K562 treated with DMSO at 1 percent for 48 hours (cell line): ENCODE data around the gene QARS1. TPM values are rescaled to one million over a fixed set of nuclear protein-coding genes. Genes with fewer than 3 reads are reported as not detected.

Experiments
- total RNA-seq: library from RNA; unstranded; fragments of 300-600 nt; gene quantifications from 2 replicates; pipeline ENCODE4 v1.2.3, GENCODE V29; 2022; ENCODE audit warnings: low replicate concordance; ENCODE audit errors: extremely low read depth

The QARS1 gene
- not detected in 2 replicates for total RNA-seq

DNA sequence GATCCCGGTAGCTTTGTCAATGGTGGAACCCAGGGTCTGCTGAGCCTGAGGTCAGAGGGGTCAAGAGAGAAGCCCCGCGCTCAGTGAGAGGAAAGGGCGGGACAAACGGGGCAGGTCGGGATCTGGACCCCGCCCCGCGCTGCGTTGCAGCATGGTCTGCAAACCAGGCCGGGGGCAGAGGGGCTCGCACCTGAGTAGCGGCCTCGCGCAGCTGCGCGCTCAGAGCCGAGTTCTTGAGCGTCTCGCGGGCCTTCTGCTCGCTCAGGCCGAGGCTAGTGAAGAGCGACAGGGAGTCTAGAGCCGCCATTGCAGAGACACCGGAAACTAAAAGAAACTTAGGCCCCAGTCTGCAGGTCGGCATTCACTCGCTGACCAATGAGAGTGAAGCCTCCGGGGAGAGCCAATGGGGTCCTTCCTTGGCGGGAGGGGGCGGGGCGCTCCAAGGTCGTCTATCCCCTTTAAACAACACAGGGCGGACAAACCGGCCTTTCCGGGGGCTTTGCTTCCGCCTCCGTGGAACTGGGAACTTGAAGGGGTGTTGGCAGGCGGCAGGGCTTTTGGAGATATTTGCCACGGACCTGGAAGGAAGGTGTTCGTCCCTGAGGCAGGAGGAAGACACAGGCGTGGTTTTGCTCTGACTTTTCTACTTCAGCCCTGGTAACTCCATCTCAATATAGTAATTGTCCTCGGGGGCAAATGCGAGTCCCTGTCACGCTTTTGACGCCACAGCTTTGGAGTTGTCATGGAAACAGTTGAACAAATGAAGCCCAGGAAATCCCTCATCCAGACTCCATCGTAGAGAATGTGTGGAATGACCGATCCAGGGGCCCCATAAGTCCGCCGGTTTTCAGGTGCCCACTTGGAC lies at the start of gene QARS1:
Gene QARS1 (minus strand): TSS at position 331 of the 865 bp plus-strand sequence. CDS start 24 bp downstream, at position 307.

DNA sequence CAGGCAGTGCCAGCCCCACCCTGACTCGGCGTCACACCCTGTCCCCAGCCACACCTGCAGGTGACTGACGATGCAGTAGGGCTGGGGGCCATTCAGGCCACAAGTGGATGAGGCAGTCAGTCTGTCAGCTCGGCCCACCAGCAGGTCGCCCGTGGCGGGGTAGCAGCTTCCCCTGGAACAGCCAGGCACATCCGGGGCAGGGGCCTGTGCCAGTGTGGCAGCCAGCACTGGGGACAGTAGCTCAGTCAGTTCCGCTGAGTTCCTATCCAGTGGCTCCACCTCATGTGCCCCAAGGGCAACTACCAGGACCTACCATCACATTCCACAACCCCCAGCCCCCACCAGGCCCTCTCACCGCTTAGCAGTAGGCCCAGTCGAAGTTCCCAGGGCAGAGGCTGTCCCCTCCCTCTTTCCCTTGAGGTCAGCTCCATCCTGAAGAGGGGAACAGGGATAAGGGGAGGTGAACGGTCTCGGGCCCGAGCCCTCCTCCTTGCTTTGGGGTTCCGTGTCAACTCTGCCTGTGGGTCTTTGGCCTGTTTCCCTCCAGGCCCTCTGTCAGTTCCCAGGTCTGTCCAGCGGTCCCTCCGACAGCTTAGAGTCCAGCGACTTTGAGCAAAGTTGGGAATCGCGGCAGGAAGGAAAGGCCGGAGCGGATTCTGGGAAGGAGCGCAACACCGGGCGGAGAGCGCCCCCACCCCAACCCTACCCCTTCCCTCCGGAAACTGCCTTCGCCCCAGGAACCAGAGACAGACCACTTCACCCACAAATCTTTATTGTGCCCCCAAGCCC lies 28.1 kb upstream of the QARS1 start, which contains the start of gene LAMB2:
Gene LAMB2 (minus strand): TSS at position 614 of the 789 bp plus-strand sequence. CDS start 183 bp downstream, at position 431.

DNA sequence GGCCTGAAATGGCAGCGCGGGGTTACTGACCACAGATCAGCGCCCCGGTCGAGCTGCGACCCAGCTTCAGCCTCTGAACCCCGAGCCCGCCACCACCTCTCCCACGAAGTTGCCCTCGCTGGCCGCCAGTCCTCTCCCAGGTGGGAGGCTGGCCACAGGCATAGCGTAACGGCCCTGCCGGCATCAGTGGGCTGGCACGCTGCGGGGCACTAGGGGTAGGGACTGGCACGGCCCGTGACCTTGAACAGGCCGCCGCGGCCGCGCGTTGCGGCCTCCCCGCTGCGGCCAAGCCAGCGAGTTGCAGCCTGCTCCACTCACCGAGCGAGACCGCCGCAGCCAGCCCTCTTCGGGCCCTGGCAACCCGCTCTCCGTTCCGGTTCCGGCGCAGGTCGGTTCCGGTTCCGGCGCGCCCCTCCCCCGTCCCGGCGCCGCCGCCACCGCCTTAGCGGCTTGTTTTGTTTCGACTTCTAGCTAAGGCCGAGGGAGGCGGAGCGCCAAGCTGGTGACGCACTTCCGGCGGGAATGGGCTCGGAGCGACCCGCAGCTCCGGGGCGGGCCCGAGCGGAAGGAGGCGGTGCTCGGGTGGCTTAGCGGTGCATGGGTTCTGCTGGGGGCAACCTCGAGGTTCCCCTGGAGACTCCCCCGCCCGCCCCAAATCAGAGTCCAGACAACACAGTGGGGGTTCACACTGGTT lies 16.0 kb upstream of the QARS1 start, which contains the start of gene USP19:
Gene USP19 (minus strand): TSS at position 386 of the 694 bp plus-strand sequence. CDS start 1,678 bp downstream, outside the sequence.

DNA sequence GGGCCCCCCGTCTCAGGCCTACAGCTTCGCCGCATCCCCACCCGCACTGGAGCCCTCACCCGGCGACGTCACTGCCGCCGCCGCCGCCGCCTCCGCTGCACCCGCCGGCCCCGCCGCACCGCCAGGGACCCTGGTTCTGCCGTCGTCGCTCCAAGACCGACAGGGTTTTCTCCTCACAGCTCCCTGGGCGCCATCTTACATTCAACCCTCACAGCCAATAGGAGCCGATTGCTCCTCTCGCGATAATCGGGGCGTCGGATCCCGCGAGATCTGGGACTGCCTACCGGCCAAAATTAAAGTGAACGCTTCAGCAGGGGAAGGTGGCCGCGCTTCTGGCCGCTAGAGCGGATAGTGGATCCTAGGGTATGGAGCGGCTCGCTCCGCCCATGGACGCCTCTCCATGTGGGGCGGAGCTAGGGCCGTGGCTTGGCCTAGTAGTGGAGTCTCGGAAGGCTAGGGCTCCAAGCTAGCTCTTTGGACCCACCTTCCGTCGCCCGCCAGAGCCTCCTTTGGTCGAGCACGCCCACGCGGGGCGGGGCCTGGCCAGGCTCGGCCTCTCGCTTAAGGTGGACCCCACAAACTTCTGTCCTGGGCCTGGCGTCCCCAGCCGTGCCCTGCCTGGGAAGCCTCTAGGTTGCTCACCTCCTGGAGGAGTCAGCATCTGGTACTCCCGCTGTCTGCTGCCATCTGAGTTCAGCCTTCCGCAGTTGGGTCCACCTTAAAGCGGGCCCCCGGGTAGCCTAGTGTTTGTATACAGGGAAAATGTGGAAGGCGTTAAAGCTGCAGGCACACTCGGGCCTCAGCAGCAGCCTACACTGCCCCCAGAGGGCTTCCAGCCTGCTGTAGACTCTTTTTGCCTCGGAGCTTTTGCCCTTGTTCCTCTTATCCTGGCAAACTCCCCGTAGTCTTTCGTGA lies 10.4 kb downstream of the QARS1 start, which contains the start of gene QRICH1:
Gene QRICH1 (minus strand): TSS at position 219 of the 915 bp plus-strand sequence. CDS start 17,054 bp downstream, outside the sequence.

Other genes with a start within 250 kb of the QARS1 start
- gene SLC25A20, start 205.9 kb downstream of the QARS1 start, total RNA-seq: not detected in 2 replicates
- not detected in 2 replicates for gene ARIH2, start 185.9 kb downstream of the QARS1 start, total RNA-seq
- gene P4HTM, start 114.5 kb downstream of the QARS1 start, total RNA-seq: not detected in 2 replicates
- 146 TPM in 1 of 2 replicates, not detected in the other for gene WDR6, start 97.4 kb downstream of the QARS1 start, total RNA-seq
- not detected in 2 replicates for gene DALRD3, start 86.2 kb downstream of the QARS1 start, total RNA-seq
- gene NDUFAF3, start 82.6 kb downstream of the QARS1 start, total RNA-seq: not detected in 2 replicates
- gene IMPDH2, start 75.4 kb downstream of the QARS1 start, total RNA-seq: not detected in 2 replicates
- gene QRICH1, start 10.7 kb downstream of the QARS1 start, total RNA-seq: not detected in 2 replicates
- not detected in 2 replicates for gene USP19, start 16.1 kb upstream of the QARS1 start, total RNA-seq
- gene LAMB2, start 28.3 kb upstream of the QARS1 start, total RNA-seq: not detected in 2 replicates
- not detected in 2 replicates for gene CCDC71, start 61.6 kb upstream of the QARS1 start, total RNA-seq
- gene KLHDC8B, start 66.8 kb upstream of the QARS1 start, total RNA-seq: 1,112 TPM in 1 of 2 replicates, not detected in the other
- not detected in 2 replicates for gene C3orf62, start 172.5 kb upstream of the QARS1 start, total RNA-seq
- gene USP4, start 235.3 kb upstream of the QARS1 start, total RNA-seq: not detected in 2 replicates